Parathyroid adenoma (tissue), 2 donors: ENCODE results near the gene NCOA1.
"Not testable (repeated sequence)": the region's sequence is repeated elsewhere in the genome, so short reads cannot be mapped to it uniquely, and the experiment has no call there.

Experiments
- H2AFZ ChIP-seq: fragments of 300-600 bp; sonication (generic); one replicate; pipeline ENCODE4 v1.7.0; 2017; ENCODE audit warnings: antibody characterized with exemption, mild to moderate bottlenecking
- H3K27ac ChIP-seq: fragments of 300-600 bp; sonication (generic); one replicate; pipeline ENCODE4 v1.7.0; 2017
- H3K27me3 ChIP-seq: fragments of 300-600 bp; sonication (generic); one replicate; pipeline ENCODE4 v1.7.0; 2017; ENCODE audit warnings: low read length; ENCODE audit not compliant: control insufficient read depth, insufficient read depth
- H3K36me3 ChIP-seq: fragments of 300-600 bp; sonication (generic); one replicate; pipeline ENCODE4 v1.7.0; 2017; ENCODE audit warnings: low read length; ENCODE audit not compliant: control insufficient read depth, insufficient read depth
- H3K4me1 ChIP-seq: fragments of 300-600 bp; sonication (generic); one replicate; pipeline ENCODE4 v1.7.0; 2017; ENCODE audit warnings: control low read depth
- H3K4me2 ChIP-seq: fragments of 300-600 bp; sonication (generic); one replicate; pipeline ENCODE4 v1.7.0; 2017; ENCODE audit warnings: low read length
- H3K4me3 ChIP-seq: fragments of 300-600 bp; sonication (generic); one replicate; pipeline ENCODE4 v1.7.0; 2017; ENCODE audit warnings: low read depth, low read length
- H3K79me2 ChIP-seq: fragments of 300-600 bp; sonication (generic); one replicate; pipeline ENCODE4 v1.7.0; 2017; ENCODE audit warnings: control low read depth
- H3K9ac ChIP-seq: fragments of 300-600 bp; sonication (generic); one replicate; pipeline ENCODE4 v1.7.0; 2017; ENCODE audit warnings: mild to moderate bottlenecking
- H3K9me3 ChIP-seq: fragments of 300-600 bp; sonication (generic); one replicate; pipeline ENCODE4 v1.7.0; 2017; ENCODE audit warnings: low read length; ENCODE audit not compliant: control insufficient read depth
- TF ChIP-seq, protein P1 (sequence below): fragments of 300-600 bp; sonication (generic); IDR thresholded peaks from one replicate; pipeline ENCODE4 v1.7.0; 2017; ENCODE audit warnings: antibody characterized with exemption, mild to moderate bottlenecking
- donor health status: primary hyperparathyroidism.

NCOA1 gene

GRCh38 chr2:24792542-24792873 is 301.5 kb downstream of the NCOA1 start:
- Histone ChIP-seq H2AFZ (peak overlapping the region; percentile 94), H3K79me2 (no peaks in the 10 kb centered on the region), H3K4me1 (peaks cover 7% of the 10 kb centered on the region), H3K4me3 (peak overlapping the region; percentile 99), H3K4me2 (peak overlapping the region; percentile 95), H3K27ac (peak overlapping the region; percentile 95), H3K27me3 (no peaks in the 10 kb centered on the region), H3K9me3 (no peaks in the 10 kb centered on the region), H3K36me3 (no peaks in the 10 kb centered on the region), H3K9ac (no peak overlapping the region)
- TF ChIP-seq, protein P1, sequence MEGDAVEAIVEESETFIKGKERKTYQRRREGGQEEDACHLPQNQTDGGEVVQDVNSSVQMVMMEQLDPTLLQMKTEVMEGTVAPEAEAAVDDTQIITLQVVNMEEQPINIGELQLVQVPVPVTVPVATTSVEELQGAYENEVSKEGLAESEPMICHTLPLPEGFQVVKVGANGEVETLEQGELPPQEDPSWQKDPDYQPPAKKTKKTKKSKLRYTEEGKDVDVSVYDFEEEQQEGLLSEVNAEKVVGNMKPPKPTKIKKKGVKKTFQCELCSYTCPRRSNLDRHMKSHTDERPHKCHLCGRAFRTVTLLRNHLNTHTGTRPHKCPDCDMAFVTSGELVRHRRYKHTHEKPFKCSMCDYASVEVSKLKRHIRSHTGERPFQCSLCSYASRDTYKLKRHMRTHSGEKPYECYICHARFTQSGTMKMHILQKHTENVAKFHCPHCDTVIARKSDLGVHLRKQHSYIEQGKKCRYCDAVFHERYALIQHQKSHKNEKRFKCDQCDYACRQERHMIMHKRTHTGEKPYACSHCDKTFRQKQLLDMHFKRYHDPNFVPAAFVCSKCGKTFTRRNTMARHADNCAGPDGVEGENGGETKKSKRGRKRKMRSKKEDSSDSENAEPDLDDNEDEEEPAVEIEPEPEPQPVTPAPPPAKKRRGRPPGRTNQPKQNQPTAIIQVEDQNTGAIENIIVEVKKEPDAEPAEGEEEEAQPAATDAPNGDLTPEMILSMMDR, result no peak

- Histone ChIP-seq H3K27ac (peak within 1 kb of the TSS; percentile 95), H3K4me1 (peaks cover 7% of the 10 kb centered on the region), H3K79me2 (no peaks in the 10 kb centered on the region), H3K9ac (peak within 1 kb of the TSS; percentile 82), H2AFZ (peak within 1 kb of the TSS; percentile 94), H3K4me3 (peak within 1 kb of the TSS; percentile 99), H3K4me2 (peak within 1 kb of the TSS; percentile 95), H3K9me3 (no peaks in the 10 kb centered on the region), H3K36me3 (no peaks in the 10 kb centered on the region), H3K27me3 (no peaks in the 10 kb centered on the region)
- TF ChIP-seq, protein P1, result peak; percentile 70
Observed at GRCh38 chr2:24792874-24793760, 302.1 kb downstream of the NCOA1 start, which contains the start of the genes CENPO and PTRHD1. CENPO (plus strand) TSS chr2:24793425; CDS start chr2:24793920, 495 bp downstream. PTRHD1 (minus strand) TSS chr2:24793391; CDS start chr2:24793377, 14 bp downstream.

DNA sequence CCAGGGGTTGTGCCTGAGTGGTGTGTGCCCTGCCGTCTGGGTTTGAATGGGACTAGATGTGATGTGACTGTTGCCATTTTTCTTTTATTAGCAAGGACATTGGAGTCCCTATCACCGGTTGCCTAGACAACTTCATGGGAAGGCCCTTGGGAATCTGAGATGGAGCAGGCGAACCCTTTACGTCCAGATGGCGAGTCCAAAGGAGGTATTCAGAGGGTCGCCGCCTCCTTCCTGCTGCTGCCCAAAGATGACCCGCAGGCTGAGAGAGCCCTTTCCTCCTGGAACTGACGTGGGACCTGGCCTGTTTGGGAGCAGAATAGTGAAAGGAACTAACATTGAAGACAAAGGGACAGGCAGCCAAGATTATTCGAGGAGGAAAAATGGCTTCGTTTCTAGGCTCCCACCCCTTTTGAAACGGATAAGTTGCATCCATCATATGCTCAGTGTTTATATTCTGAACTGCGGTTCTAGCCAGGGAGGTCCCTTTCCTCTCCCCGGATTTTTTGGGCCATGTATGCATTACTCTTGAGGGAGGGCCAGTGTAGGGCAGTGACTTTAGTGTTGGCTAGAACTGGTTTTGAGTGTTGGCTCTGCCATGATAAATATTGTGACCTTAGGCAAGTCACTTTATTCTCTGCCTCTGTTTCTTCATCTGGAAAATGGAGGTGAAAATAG is 302.8 kb downstream of the NCOA1 start:
- Histone ChIP-seq H3K4me3 (peak overlapping the region; percentile 99), H3K4me2 (peak overlapping the region; percentile 95), H3K4me1 (peaks cover 7% of the 10 kb centered on the region), H2AFZ (peak overlapping the region; percentile 94), H3K79me2 (no peaks in the 10 kb centered on the region), H3K9me3 (no peaks in the 10 kb centered on the region), H3K27ac (no peak overlapping the region), H3K9ac (no peak overlapping the region), H3K36me3 (no peaks in the 10 kb centered on the region), H3K27me3 (no peaks in the 10 kb centered on the region)
- TF ChIP-seq, protein P1, result no peak

DNA sequence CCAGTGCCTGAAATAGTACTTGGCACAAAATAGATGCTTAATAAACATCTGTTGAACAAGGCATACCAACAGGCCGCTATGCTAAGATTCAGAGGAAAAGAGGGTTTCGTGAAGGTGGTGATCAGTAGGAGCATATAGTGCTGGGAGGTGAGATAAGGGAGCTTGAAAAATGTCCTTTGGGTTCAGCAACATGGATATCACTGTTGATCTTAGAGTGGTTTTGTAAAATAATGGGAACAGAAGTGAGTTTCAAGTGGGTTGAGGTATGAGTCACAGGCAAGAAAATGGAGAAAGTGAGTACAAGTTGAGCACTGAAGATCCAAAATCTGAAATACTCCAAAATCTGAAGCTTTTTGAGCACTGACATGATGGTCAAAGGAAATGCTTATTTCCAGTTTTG is 306.6 kb downstream of the NCOA1 start:
- H3K36me3 ChIP-seq, result no peaks in the 10 kb centered on the region
- H3K9ac ChIP-seq, result no peak overlapping the region
- H3K4me1 ChIP-seq, result no peaks in the 10 kb centered on the region
- no peaks in the 10 kb centered on the region for H3K27me3 ChIP-seq
- TF ChIP-seq, protein P1, result no peak
- H3K4me3 ChIP-seq, result no peak overlapping the region
- H3K9me3 ChIP-seq, result no peaks in the 10 kb centered on the region
- no peak overlapping the region for H3K4me2 ChIP-seq
- no peak overlapping the region for H3K27ac ChIP-seq
- H3K79me2 ChIP-seq, result no peaks in the 10 kb centered on the region
- H2AFZ ChIP-seq, result no peak overlapping the region

GRCh38 chr2:24800487-24800886 is 309.4 kb downstream of the NCOA1 start:
- not testable (repeated sequence) for H3K27me3 ChIP-seq, H3K9me3 ChIP-seq, H3K4me2 ChIP-seq, H3K79me2 ChIP-seq, H2AFZ ChIP-seq, H3K36me3 ChIP-seq, H3K9ac ChIP-seq, H3K27ac ChIP-seq, H3K4me3 ChIP-seq, H3K4me1 ChIP-seq

DNA sequence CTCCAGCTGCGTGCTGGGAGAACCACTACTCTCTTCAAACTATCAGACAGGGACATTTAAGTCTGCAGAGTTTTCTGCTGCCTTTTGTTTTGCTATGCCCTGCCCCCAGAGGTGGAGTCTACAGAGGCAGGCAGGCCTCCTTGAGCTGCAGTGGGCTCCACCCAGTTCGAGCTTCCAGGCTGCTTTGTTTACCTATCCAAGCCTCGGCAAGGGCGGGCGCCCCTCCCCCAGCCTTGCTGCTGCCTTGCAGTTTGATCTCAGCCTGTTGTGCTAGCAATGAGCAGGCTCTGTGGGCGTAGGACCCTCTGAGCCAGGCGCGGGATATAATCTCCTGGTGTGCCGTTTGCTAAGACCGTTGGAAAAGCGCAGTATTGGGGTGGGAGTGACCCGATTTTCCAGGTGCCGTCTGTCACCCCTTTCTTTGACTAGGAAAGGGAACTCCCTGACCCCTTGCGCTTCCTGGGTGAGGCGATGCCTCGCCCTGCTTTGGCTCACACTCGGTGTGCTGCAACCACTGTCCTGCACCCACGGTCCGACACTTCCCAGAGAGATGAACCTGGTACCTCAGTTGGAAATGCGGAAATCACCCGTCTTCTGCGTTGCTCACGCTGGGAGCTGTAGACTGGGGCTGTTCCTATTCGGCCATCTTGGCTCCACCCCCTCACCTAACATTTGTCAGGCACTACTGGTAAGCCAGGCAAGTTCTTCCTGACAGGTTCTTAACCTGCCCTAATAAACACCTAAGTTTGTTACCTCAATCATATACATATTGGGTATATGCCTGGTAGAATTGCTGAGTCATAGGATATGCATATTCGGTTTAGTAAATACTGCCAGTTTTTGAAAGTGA is 315.0 kb downstream of the NCOA1 start:
- H3K79me2 ChIP-seq, H3K4me3 ChIP-seq: not testable (repeated sequence)

More for the DNA sequence above, 315.0 kb downstream of the NCOA1 start:
- not testable (repeated sequence) for H3K27ac ChIP-seq, H3K27me3 ChIP-seq, H3K9me3 ChIP-seq, H3K4me1 ChIP-seq, H3K36me3 ChIP-seq, H2AFZ ChIP-seq, H3K9ac ChIP-seq, H3K4me2 ChIP-seq
